GM18873 (cell line): Measurements from ENCODE around the gene UBE3D.
"Not testable (repeated sequence)": the region's sequence is repeated elsewhere in the genome, so short reads cannot be mapped to it uniquely, and the experiment has no call there.

ENCODE experiments used
- ATAC-seq: cut with Tn5 transposase; IDR thresholded peaks from one replicate; pipeline ENCODE4 v1.9.1; 2021; ENCODE audit warnings: mild to moderate bottlenecking, moderate library complexity, moderate number of reproducible peaks; ENCODE audit not compliant: unreplicated experiment, low FRiP score

UBE3D gene

GRCh38 chr6:83057705-83058321 lies 7.8 kb downstream of the UBE3D start:
- ATAC-seq, result no peak

- ATAC-seq, result no peak
Measured at GRCh38 chr6:83055366-83055964, 10.2 kb downstream of the UBE3D start.

GRCh38 chr6:83053678-83054077 lies 12.0 kb downstream of the UBE3D start:
- no peak for ATAC-seq

GRCh38 chr6:83051377-83052172 lies 14.1 kb downstream of the UBE3D start:
- no peak for ATAC-seq

- ATAC-seq, result no peak
Measured at GRCh38 chr6:83047065-83047754, 18.4 kb downstream of the UBE3D start.

- ATAC-seq, result no peak
Measured at GRCh38 chr6:83044091-83044768, 21.4 kb downstream of the UBE3D start.

- no peak for ATAC-seq
Measured at GRCh38 chr6:83042467-83043053, 23.1 kb downstream of the UBE3D start.

- ATAC-seq, result no peak
Measured at GRCh38 chr6:83038246-83038645, 27.4 kb downstream of the UBE3D start.

GRCh38 chr6:83031689-83032088 lies 34.0 kb downstream of the UBE3D start:
- no peak for ATAC-seq

GRCh38 chr6:83019741-83020140 lies 45.9 kb downstream of the UBE3D start:
- no peak for ATAC-seq

GRCh38 chr6:83011131-83011530 lies 54.5 kb downstream of the UBE3D start:
- ATAC-seq, result not testable (repeated sequence)

GRCh38 chr6:83008626-83009025 lies 57.0 kb downstream of the UBE3D start:
- no peak for ATAC-seq

GRCh38 chr6:83006270-83006905 lies 59.3 kb downstream of the UBE3D start:
- no peak for ATAC-seq

GRCh38 chr6:82996156-82996555 lies 69.5 kb downstream of the UBE3D start:
- ATAC-seq, result no peak

- no peak for ATAC-seq
Measured at GRCh38 chr6:82995066-82995465, 70.6 kb downstream of the UBE3D start.

GRCh38 chr6:82989736-82990290 lies 75.8 kb downstream of the UBE3D start:
- ATAC-seq, result no peak

- ATAC-seq, result no peak
Measured at GRCh38 chr6:82988930-82989351, 76.7 kb downstream of the UBE3D start.

- ATAC-seq, result no peak
Measured at GRCh38 chr6:82987951-82988350, 77.7 kb downstream of the UBE3D start.

- ATAC-seq, result no peak
Measured at GRCh38 chr6:82987416-82987815, 78.2 kb downstream of the UBE3D start.
